Loucy (cell line): ENCODE results near the gene TMC2.
A peak's percentile ranks its signal among the peaks of the same experiment; 100 is the strongest.

Experiments
- H2AFZ ChIP-seq: fragments of 200-600 bp; sonication (generic); 2 replicates; pipeline ENCODE4 v1.6.0; 2016; ENCODE audit warnings: antibody characterized with exemption, mild to moderate bottlenecking, low read length, moderate library complexity
- H3F3A ChIP-seq: fragments of 200-600 bp; 2 replicates; pipeline ENCODE4 v1.6.0; 2016; ENCODE audit warnings: antibody characterized with exemption, low read depth, mild to moderate bottlenecking
- H3K27me3 ChIP-seq: fragments of 200-600 bp; sonication (generic); 2 replicates; pipeline ENCODE4 v1.6.1; 2014; ENCODE audit warnings: low read length, mild to moderate bottlenecking; ENCODE audit not compliant: insufficient read depth, poor library complexity, severe bottlenecking
- H3K36me3 ChIP-seq: fragments of 200-600 bp; sonication (generic); 2 replicates; pipeline ENCODE4 v1.6.1; 2016; ENCODE audit warnings: low read length; ENCODE audit not compliant: insufficient read depth
- H3K4me1 ChIP-seq: fragments of 200-600 bp; sonication (generic); 2 replicates; pipeline ENCODE4 v1.5.1; 2014; ENCODE audit warnings: low read length, mild to moderate bottlenecking; ENCODE audit not compliant: insufficient read depth, poor library complexity, severe bottlenecking
- H3K4me2 ChIP-seq: fragments of 200-600 bp; sonication (generic); 2 replicates; pipeline ENCODE4 v1.6.0; 2014; ENCODE audit warnings: antibody characterized with exemption, low read length, low read depth, mild to moderate bottlenecking; ENCODE audit not compliant: poor library complexity, severe bottlenecking
- H3K4me3 ChIP-seq: fragments of 200-600 bp; sonication (generic); 2 replicates; pipeline ENCODE4 v1.5.1; 2014; ENCODE audit warnings: low read length, mild to moderate bottlenecking, mixed read lengths; ENCODE audit not compliant: poor library complexity, severe bottlenecking
- H3K79me2 ChIP-seq: fragments of 200-600 bp; sonication (generic); 2 replicates; pipeline ENCODE4 v1.6.1; 2014; ENCODE audit warnings: low read length; ENCODE audit not compliant: insufficient read depth
- H3K9ac ChIP-seq: fragments of 200-600 bp; sonication (generic); 2 replicates; pipeline ENCODE4 v1.6.0; 2014; ENCODE audit warnings: mild to moderate bottlenecking, low read depth, low read length, moderate library complexity; ENCODE audit not compliant: poor library complexity, severe bottlenecking
- H3K9me2 ChIP-seq: fragments of 200-600 bp; sonication (generic); replicated peaks from 2 replicates; pipeline ENCODE4 v1.6.1; 2016; ENCODE audit warnings: low read depth, low read length, mixed read lengths
- H3K9me3 ChIP-seq: fragments of 200-600 bp; sonication (generic); 2 replicates; pipeline ENCODE4 v1.6.1; 2014; ENCODE audit warnings: mild to moderate bottlenecking, antibody characterized with exemption, low read length, low read depth; ENCODE audit not compliant: insufficient read depth
- H4K20me1 ChIP-seq: fragments of 200-600 bp; sonication (generic); 2 replicates; pipeline ENCODE4 v1.6.0; 2014; ENCODE audit warnings: antibody characterized with exemption, low read length, mild to moderate bottlenecking; ENCODE audit not compliant: insufficient read depth, poor library complexity, severe bottlenecking
- CTCF ChIP-seq: fragments of 200-600 bp; sonication (generic); conservative IDR thresholded peaks from 2 replicates; pipeline ENCODE4 v1.5.1; 2014; ENCODE audit warnings: mild to moderate bottlenecking, antibody characterized with exemption, low read length
- EZH2phosphoT487 ChIP-seq: fragments of 200-600 bp; IDR thresholded peaks from 2 replicates; pipeline ENCODE4 v1.6.1; 2018; ENCODE audit warnings: antibody characterized with exemption, mild to moderate bottlenecking, moderate library complexity, borderline replicate concordance

TMC2 gene

GRCh38 chr20:2563116-2563515, 26.7 kb downstream of the TMC2 start:
- no peaks in the 10 kb centered on the region for H4K20me1 ChIP-seq
- H3K4me2 ChIP-seq = no peak overlapping the region
- H3F3A ChIP-seq = no peaks in the 10 kb centered on the region
- peaks cover under 1% of the 10 kb centered on the region for H3K27me3 ChIP-seq
- H3K36me3 ChIP-seq = no peaks in the 10 kb centered on the region
- no peaks in the 10 kb centered on the region for H3K9me3 ChIP-seq
- no peaks in the 10 kb centered on the region for H3K4me1 ChIP-seq
- H3K4me3 ChIP-seq = no peak overlapping the region
- TF ChIP-seq EZH2phosphoT487 = no peak
- no peak for TF ChIP-seq CTCF
- no peaks in the 10 kb centered on the region for H3K79me2 ChIP-seq
- 0 out of 2 replicates have a peak overlapping the region, but pooled peaks have one; percentile 18 for H2AFZ ChIP-seq
- H3K9ac ChIP-seq = no peak overlapping the region
- H3K9me2 ChIP-seq = no peaks in the 10 kb centered on the region

GRCh38 chr20:2564406-2564805, 28.0 kb downstream of the TMC2 start:
- Histone ChIP-seq H4K20me1 (no peaks in the 10 kb centered on the region), H3K4me3 (no peak overlapping the region), H3K9me3 (no peaks in the 10 kb centered on the region), H3K36me3 (no peaks in the 10 kb centered on the region), H3K9ac (no peak overlapping the region), H3K79me2 (no peaks in the 10 kb centered on the region), H3K4me1 (no peaks in the 10 kb centered on the region), H3F3A (no peaks in the 10 kb centered on the region), H3K27me3 (peaks cover 13% of the 10 kb centered on the region), H3K4me2 (no peak overlapping the region), H2AFZ (no peak overlapping the region), H3K9me2 (no peaks in the 10 kb centered on the region)
- TF ChIP-seq CTCF (no peak), EZH2phosphoT487 (no peak)

- no peaks in the 10 kb centered on the region for H3K9me3 ChIP-seq
- H3K79me2 ChIP-seq = no peaks in the 10 kb centered on the region
- H3K36me3 ChIP-seq = no peaks in the 10 kb centered on the region
- H3K4me3 ChIP-seq = no peak overlapping the region
- no peaks in the 10 kb centered on the region for H3F3A ChIP-seq
- H3K9ac ChIP-seq = no peak overlapping the region
- no peak overlapping the region for H3K4me2 ChIP-seq
- no peaks in the 10 kb centered on the region for H3K4me1 ChIP-seq
- no peaks in the 10 kb centered on the region for H3K27me3 ChIP-seq
- no peak overlapping the region for H2AFZ ChIP-seq
- H4K20me1 ChIP-seq = no peaks in the 10 kb centered on the region
- H3K9me2 ChIP-seq = no peaks in the 10 kb centered on the region
- TF ChIP-seq EZH2phosphoT487 = no peak
- TF ChIP-seq CTCF = no peak
These were observed 39.3 kb downstream of the TMC2 start for GRCh38 chr20:2575682-2576081.
